B cell (primary cell): ENCODE results near the gene M1AP. TPM values are rescaled to one million over a fixed set of nuclear protein-coding genes. Genes with fewer than 3 reads are reported as not detected.

ENCODE experiments used
- ATAC-seq: fragments of 200-7000 bp; cut with Tn5 transposase; one replicate; pipeline ENCODE4 v1.10.0; 2021; ENCODE audit warnings: low read depth, mild to moderate bottlenecking, moderate number of reproducible peaks, moderate library complexity
- CTCF ChIA-PET: fragments of 350-600 bp; sonication (Branson Sonifier 250); formaldehyde crosslinking; loops from one replicate; lab custom pipeline; 2021; ENCODE audit warnings: antibody characterized with exemption, inconsistent platforms; lab: Charles Lee
- POLR2A ChIA-PET: fragments of 350-600 bp; sonication (Branson Sonifier 250); formaldehyde crosslinking; loops from one replicate; lab custom pipeline; 2021; ENCODE audit warnings: antibody characterized with exemption; lab: Charles Lee
- DNase-seq: peaks from one replicate; pipeline ENCODE4 v3.0.0; 2013
- H2AFZ ChIP-seq: 2 replicates; pipeline ENCODE4 v1.6.1; 2012; ENCODE audit warnings: mild to moderate bottlenecking, low read depth, low read length; ENCODE audit not compliant: insufficient read depth, poor library complexity, severe bottlenecking
- H3K27ac ChIP-seq, 2 donors: 1 replicate in 1 of 2; 2 replicates in 1 of 2; pipeline ENCODE4 v1.5.1; 2012 to 2013; ENCODE audit warnings: low read length in 2 of 2, mild to moderate bottlenecking in 2 of 2, moderate library complexity in 1 of 2
- H3K27me3 ChIP-seq, 4 experiments: fragments of 200-600 bp in 1 of 4; sonication (generic) in 1 of 4; replicated peaks in 1 of 4; 1 replicate in 2 of 4; 2 replicates in 2 of 4; pipeline versions ENCODE4 v1.6.1 to v1.7.0; 2013 to 2016; ENCODE audit warnings: low read length in 3 of 4, mild to moderate bottlenecking in 2 of 4, mixed read lengths in 1 of 4, moderate library complexity in 1 of 4; ENCODE audit not compliant: insufficient read depth in 4 of 4, control insufficient read depth in 3 of 4; ENCODE audit errors: control extremely low read depth in 1 of 4
- H3K36me3 ChIP-seq, 2 experiments: replicated peaks in 1 of 2; 1 replicate in 1 of 2; 2 replicates in 1 of 2; pipeline versions ENCODE4 v1.6.1 to v1.7.1; 2013; ENCODE audit warnings: low read length in 1 of 2; ENCODE audit not compliant: insufficient read depth in 2 of 2, control insufficient read depth in 1 of 2; ENCODE audit errors: control extremely low read depth in 1 of 2, extremely low read depth in 1 of 2
- H3K4me1 ChIP-seq, 2 donors: fragments of 200-600 bp in 1 of 2; sonication (generic) in 1 of 2; 1 replicate in 1 of 2; 2 replicates in 1 of 2; pipeline versions ENCODE4 v1.5.1 to v1.6.1; 2013 to 2017; ENCODE audit warnings: low read length in 2 of 2; ENCODE audit not compliant: control insufficient read depth in 2 of 2, insufficient read depth in 2 of 2
- H3K4me2 ChIP-seq: replicated peaks from 2 replicates; pipeline ENCODE3; 2012; ENCODE audit warnings: mild to moderate bottlenecking, low read depth, low read length; ENCODE audit not compliant: poor library complexity, severe bottlenecking
- H3K4me3 ChIP-seq, 5 experiments: fragments of 200-600 bp in 1 of 5; sonication (generic) in 1 of 5; 1 replicate in 3 of 5; 2 replicates in 2 of 5; pipeline versions ENCODE4 v1.5.1 to v1.7.0; 2011 to 2016; ENCODE audit warnings: low read length in 4 of 5, mild to moderate bottlenecking in 4 of 5, low read depth in 2 of 5, control low read depth in 1 of 5, moderate library complexity in 1 of 5; ENCODE audit not compliant: insufficient read depth in 1 of 5; ENCODE audit errors: control extremely low read depth in 1 of 5, extremely low read depth in 1 of 5
- H3K79me2 ChIP-seq: fragments of 200-600 bp; sonication (generic); one replicate; pipeline ENCODE4 v1.6.0; 2016; ENCODE audit warnings: low read length; ENCODE audit not compliant: control insufficient read depth, insufficient read depth
- H3K9ac ChIP-seq: fragments of 200-600 bp; sonication (generic); 2 replicates; pipeline ENCODE4 v1.6.1; 2017; ENCODE audit warnings: mild to moderate bottlenecking, low read length, moderate library complexity
- H3K9me3 ChIP-seq, 3 donors: one replicate each; pipeline versions ENCODE4 v1.6.1 to v1.7.1; 2013; ENCODE audit warnings: low read length in 2 of 3; ENCODE audit not compliant: control insufficient read depth in 2 of 3, insufficient read depth in 1 of 3; ENCODE audit errors: control extremely low read depth in 1 of 3
- H4K20me1 ChIP-seq: 2 replicates; pipeline ENCODE4 v1.6.0; 2012; ENCODE audit warnings: mild to moderate bottlenecking, low read length; ENCODE audit not compliant: insufficient read depth, control insufficient read depth, poor library complexity, severe bottlenecking
- H3K27ac Mint-ChIP-seq: one replicate; pipeline ENCODE4 v1.8.0; 2021; ENCODE audit warnings: mixed read lengths
- H3K27me3 Mint-ChIP-seq: one replicate; pipeline ENCODE4 v1.8.0; 2021; ENCODE audit warnings: mixed read lengths
- H3K4me1 Mint-ChIP-seq: one replicate; pipeline ENCODE4 v1.8.0; 2021; ENCODE audit warnings: mixed read lengths
- H3K4me3 Mint-ChIP-seq: one replicate; pipeline ENCODE4 v1.8.0; 2021; ENCODE audit warnings: mixed read lengths
- H3K9me3 Mint-ChIP-seq: one replicate; pipeline ENCODE4 v1.8.0; 2022; ENCODE audit warnings: mixed read lengths; ENCODE audit not compliant: insufficient read depth
- CTCF ChIP-seq: fragments of 200-600 bp; IDR thresholded peaks from one replicate; pipeline ENCODE4 v1.8.0; 2022; ENCODE audit warnings: antibody characterized with exemption, mild to moderate bottlenecking
- EZH2 ChIP-seq: IDR thresholded peaks from 2 replicates; pipeline ENCODE4 v1.6.1; 2012; ENCODE audit warnings: borderline replicate concordance, low read depth, mild to moderate bottlenecking, moderate library complexity, low read length; ENCODE audit not compliant: insufficient read depth, poor library complexity, severe bottlenecking
- WGBS: methylation state at CpG from one replicate; pipeline ENCODE4 v1.1.5; 2013; ENCODE audit warnings: missing lambda C conversion rate; ENCODE audit not compliant: insufficient coverage; 5-methylcytosine and 5-hydroxymethylcytosine counted together
- intact Hi-C: fragments of 100-400 bp; cut with micrococcal nuclease; formaldehyde crosslinking; loops from one replicate; pipeline ENCODE4 v1.10.0; 2022
- polyA plus RNA-seq: library from polyadenylated mRNA; depleted of rRNA; stranded (reverse); fragments of >200 nt; gene quantifications from 2 replicates; pipeline ENCODE4 v1.2.3, GENCODE V29; 2012
- total RNA-seq, 2 donors: library from RNA; stranded (reverse); fragments of 120-200 nt in 1 of 2; gene quantifications; 1 replicate in 1 of 2; 2 replicates in 1 of 2; pipeline versions ENCODE4 v1.2.3 to v1.2.4, GENCODE V29; 2013 to 2022

M1AP gene
- total and polyA plus RNA-seq, 2 donors (not counting 1 experiment from before 2014, with no cell fraction given), result 0.15 TPM; not detected in 1

- TF ChIP-seq EZH2, result no peak
- no peak for TF ChIP-seq CTCF
- intact Hi-C loops, result loop anchor here (2.0 kb wide), 1 partner anchor 19 kb away; no protein-coding TSS in a partner anchor
- DNase-seq (no peak), ATAC-seq (no peak)
- no peaks in the 10 kb centered on the region for H3K36me3 ChIP-seq
- 83% methylated on average over 2 of the region's 4 CpGs for WGBS
- H4K20me1 ChIP-seq, result no peaks in the 10 kb centered on the region
- H3K9me3 ChIP-seq, result no peaks in the 10 kb centered on the region
- no peak overlapping the region for H2AFZ ChIP-seq
- Mint-ChIP-seq H3K27ac (no peak overlapping the region), H3K4me3 (no peak overlapping the region), H3K9me3 (no peaks in the 10 kb centered on the region), H3K4me1 (no peaks in the 10 kb centered on the region), H3K27me3 (peaks cover 31% of the 10 kb centered on the region)
- peaks cover 0 to 16% (median 11%) of the 10 kb centered on the region in 4 experiments for H3K27me3 ChIP-seq
- H3K79me2 ChIP-seq, result no peaks in the 10 kb centered on the region
- no peak overlapping the region for H3K4me3 ChIP-seq
- ChIA-PET POLR2A (no interaction called here), CTCF (interaction anchor here (1.1 kb wide), 1 partner anchor 88 kb away, joined by 3 read pairs; no protein-coding TSS in a partner anchor)
- no peak overlapping the region for H3K4me2 ChIP-seq
- no peaks in the 10 kb centered on the region for H3K4me1 ChIP-seq
- no peak overlapping the region for H3K27ac ChIP-seq
- no peak overlapping the region for H3K9ac ChIP-seq
Observed at GRCh38 chr2:74593826-74594772, 54.0 kb downstream of the M1AP start.
